Left forelimb (tissue), 1 donor: Measurements from ENCODE around the gene RBP2.

Source experiments
- DNase-seq: peaks from one replicate; pipeline ENCODE4 v3.0.0-alpha.2; 2018; ENCODE audit warnings: low spot score

RBP2 gene

GRCh38 chr3:139481116-139481515 lies 4.8 kb upstream of the RBP2 start:
- no peak for DNase-seq

- no peak for DNase-seq
Observed at GRCh38 chr3:139480585-139480984, 4.3 kb upstream of the RBP2 start.

- no peak for DNase-seq
Observed at GRCh38 chr3:139477710-139478640, 1.7 kb upstream of the RBP2 start.

- no peak for DNase-seq
Observed at GRCh38 chr3:139473155-139473771, 3.1 kb downstream of the RBP2 start.

GRCh38 chr3:139472380-139473010 lies 3.8 kb downstream of the RBP2 start:
- no peak for DNase-seq

GRCh38 chr3:139470199-139470598 lies 6.1 kb downstream of the RBP2 start:
- DNase-seq: no peak

- DNase-seq: no peak
Observed at GRCh38 chr3:139468399-139468798, 7.9 kb downstream of the RBP2 start.

GRCh38 chr3:139466360-139466759 lies 10.0 kb downstream of the RBP2 start:
- DNase-seq: no peak

- no peak for DNase-seq
Observed at GRCh38 chr3:139465636-139466035, 10.7 kb downstream of the RBP2 start.

GRCh38 chr3:139463466-139463865 lies 12.8 kb downstream of the RBP2 start:
- DNase-seq: no peak

- DNase-seq: no peak
Observed at GRCh38 chr3:139460529-139460928, 15.8 kb downstream of the RBP2 start.

GRCh38 chr3:139460076-139460475 lies 16.2 kb downstream of the RBP2 start:
- no peak for DNase-seq

- DNase-seq: no peak
Observed at GRCh38 chr3:139458348-139458747, 18.0 kb downstream of the RBP2 start.

- no peak for DNase-seq
Observed at GRCh38 chr3:139457066-139457465, 19.2 kb downstream of the RBP2 start.

GRCh38 chr3:139456386-139456785 lies 19.9 kb downstream of the RBP2 start:
- no peak for DNase-seq

- no peak for DNase-seq
Observed at GRCh38 chr3:139455855-139456254, 20.5 kb downstream of the RBP2 start.

GRCh38 chr3:139455206-139455605 lies 21.1 kb downstream of the RBP2 start:
- no peak for DNase-seq

- DNase-seq: no peak
Observed at GRCh38 chr3:139454346-139454745, 22.0 kb downstream of the RBP2 start.

- no peak for DNase-seq
Observed at GRCh38 chr3:139450159-139450558, 26.2 kb downstream of the RBP2 start.

- no peak for DNase-seq
Observed at GRCh38 chr3:139449566-139449965, 26.8 kb downstream of the RBP2 start.

GRCh38 chr3:139448104-139448503 lies 28.2 kb downstream of the RBP2 start:
- DNase-seq: no peak

GRCh38 chr3:139447486-139447885 lies 28.8 kb downstream of the RBP2 start:
- DNase-seq: no peak

- no peak for DNase-seq
Observed at GRCh38 chr3:139444446-139444845, 31.9 kb downstream of the RBP2 start.
